ENCODE measurements around the gene GNMT. TPM values are rescaled to one million over a fixed set of nuclear protein-coding genes. Genes with fewer than 3 reads are reported as not detected.

Gene GNMT
- total RNA-seq, 1 experiment from 2014 or later = not detected

GRCh38 chr6:43013097-43013842, 52.7 kb downstream of the GNMT start:
- no peak for DNase-seq (ENCODE audit: low spot score)

Other genes with a start within 250 kb of the GNMT start
- gene PRPH2, start 238.2 kb upstream of the GNMT start, total RNA-seq (2014; rRNA removed; shearing (Covaris generic)) = not detected in 2 replicates
- 49.7 and 66.4 TPM in 2 replicates for gene TBCC, start 214.7 kb upstream of the GNMT start, total RNA-seq (2014; rRNA removed; shearing (Covaris generic))
- 2.3 and 3.4 TPM in 2 replicates for gene BICRAL, start 178.7 kb upstream of the GNMT start, total RNA-seq (2014; rRNA removed; shearing (Covaris generic))
- 188 and 203 TPM in 2 replicates for gene RPL7L1, start 81.1 kb upstream of the GNMT start, total RNA-seq (2014; rRNA removed; shearing (Covaris generic))
- not detected in 2 replicates for gene PTCRA, start 44.7 kb upstream of the GNMT start, total RNA-seq (2014; rRNA removed; shearing (Covaris generic))
- 34.0 and 50.6 TPM in 2 replicates for gene CNPY3, start 31.3 kb upstream of the GNMT start, total RNA-seq (2014; rRNA removed; shearing (Covaris generic))
- 39.2 and 45.8 TPM in 2 replicates for gene PEX6, start 18.4 kb downstream of the GNMT start, total RNA-seq (2014; rRNA removed; shearing (Covaris generic))
- gene PPP2R5D, start 23.8 kb downstream of the GNMT start, total RNA-seq (2014; rRNA removed; shearing (Covaris generic)) = 61.1 and 70.8 TPM in 2 replicates
- 154 and 171 TPM in 2 replicates for gene MEA1, start 53.2 kb downstream of the GNMT start, total RNA-seq (2014; rRNA removed; shearing (Covaris generic))
- 77.4 and 95.0 TPM in 2 replicates for gene KLHDC3, start 53.5 kb downstream of the GNMT start, total RNA-seq (2014; rRNA removed; shearing (Covaris generic))
- 204 and 205 TPM in 2 replicates for gene RRP36, start 60.9 kb downstream of the GNMT start, total RNA-seq (2014; rRNA removed; shearing (Covaris generic))
- gene CUL7, start 93.1 kb downstream of the GNMT start, total RNA-seq (2014; rRNA removed; shearing (Covaris generic)) = 12.8 and 13.2 TPM in 2 replicates
- 53.7 and 63.2 TPM in 2 replicates for gene MRPL2, start 98.7 kb downstream of the GNMT start, total RNA-seq (2014; rRNA removed; shearing (Covaris generic))
- gene KLC4, start 98.9 kb downstream of the GNMT start, total RNA-seq (2014; rRNA removed; shearing (Covaris generic)) = 11.6 and 21.7 TPM in 2 replicates
- 46.0 and 57.7 TPM in 2 replicates for gene PTK7, start 115.6 kb downstream of the GNMT start, total RNA-seq (2014; rRNA removed; shearing (Covaris generic))
- gene SRF, start 210.5 kb downstream of the GNMT start, total RNA-seq (2014; rRNA removed; shearing (Covaris generic)) = 11.0 and 12.8 TPM in 2 replicates
- gene CUL9, start 221.4 kb downstream of the GNMT start, total RNA-seq (2014; rRNA removed; shearing (Covaris generic)) = 18.2 and 18.5 TPM in 2 replicates

Measured in H4 (cell line).